Stimulated activated CD4-positive, alpha-beta T cell treated with anti-CD3 and anti-CD28 coated beads, Interleukin-1b, Interleukin-23, amount 100 ng/mL, for 48 hours (primary cell): ENCODE measurements around the gene ACKR3.
A peak's percentile ranks its signal among the peaks of the same experiment; 100 is the strongest.

ENCODE experiments used
- DNase-seq: peaks from one replicate; pipeline ENCODE4 v3.0.0-alpha.2; 2020

The ACKR3 gene

DNA sequence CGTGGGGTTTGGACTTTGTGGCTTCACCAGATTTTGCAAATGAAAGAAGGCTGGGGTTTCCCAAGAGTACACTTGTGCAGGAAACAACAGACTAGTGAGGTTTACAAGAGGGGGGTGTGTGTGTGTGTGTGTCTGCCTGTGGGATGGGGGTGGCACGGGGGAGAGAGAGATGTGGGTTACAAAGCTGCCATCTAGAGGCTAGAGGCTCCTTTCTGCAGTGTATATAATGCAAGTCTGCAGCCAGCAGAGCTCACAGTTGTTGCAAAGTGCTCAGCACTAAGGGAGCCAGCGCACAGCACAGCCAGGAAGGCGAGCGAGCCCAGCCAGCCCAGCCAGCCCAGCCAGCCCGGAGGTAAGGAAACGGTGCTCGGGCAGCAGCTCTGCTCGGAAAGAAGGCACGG lies at the start of gene ACKR3:
ACKR3 (plus strand) TSS at position 253 of the 401 bp plus-strand sequence. CDS start 10,641 bp downstream, outside the sequence.
- peak; percentile 61 for DNase-seq

DNA sequence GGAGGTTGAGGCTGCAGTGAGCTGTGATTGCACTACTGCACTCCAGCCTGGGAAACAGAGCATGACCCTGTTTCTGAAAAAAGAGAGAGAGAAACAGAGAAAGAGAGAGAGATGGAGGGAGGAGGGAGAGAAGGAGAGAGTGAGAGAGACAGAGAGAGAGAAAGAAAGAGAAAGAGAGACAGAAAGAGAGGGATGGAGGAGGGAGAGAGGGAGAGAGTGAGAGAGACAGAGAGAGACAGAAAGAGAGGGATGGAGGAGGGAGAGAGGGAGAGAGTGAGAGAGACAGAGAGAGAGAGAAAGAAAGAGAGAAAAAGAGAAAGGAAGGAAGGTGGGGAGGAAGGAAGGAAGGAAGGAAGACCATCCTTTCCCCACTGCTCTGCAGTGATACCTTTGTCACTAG lies 48.1 kb upstream of the ACKR3 start:
- no peak for DNase-seq

DNA sequence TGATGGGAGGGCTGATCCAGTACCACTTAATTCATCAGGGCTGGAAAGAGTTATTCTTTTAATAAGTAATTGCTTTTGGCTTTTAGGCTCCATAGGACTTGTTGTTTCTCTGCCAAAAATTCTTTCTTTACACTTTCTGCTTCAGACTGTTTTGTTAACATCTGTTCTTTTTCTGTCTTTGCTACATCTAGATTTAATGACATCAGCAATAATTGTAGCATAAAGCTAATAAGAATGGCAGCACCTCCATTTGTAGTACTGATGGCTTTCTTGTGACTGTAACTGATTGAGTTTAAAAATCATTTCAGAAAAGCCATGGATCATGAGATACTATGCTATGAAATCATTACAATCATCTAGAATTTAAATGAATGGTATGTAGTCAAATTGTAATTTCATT lies 46.4 kb upstream of the ACKR3 start:
- no peak for DNase-seq

DNA sequence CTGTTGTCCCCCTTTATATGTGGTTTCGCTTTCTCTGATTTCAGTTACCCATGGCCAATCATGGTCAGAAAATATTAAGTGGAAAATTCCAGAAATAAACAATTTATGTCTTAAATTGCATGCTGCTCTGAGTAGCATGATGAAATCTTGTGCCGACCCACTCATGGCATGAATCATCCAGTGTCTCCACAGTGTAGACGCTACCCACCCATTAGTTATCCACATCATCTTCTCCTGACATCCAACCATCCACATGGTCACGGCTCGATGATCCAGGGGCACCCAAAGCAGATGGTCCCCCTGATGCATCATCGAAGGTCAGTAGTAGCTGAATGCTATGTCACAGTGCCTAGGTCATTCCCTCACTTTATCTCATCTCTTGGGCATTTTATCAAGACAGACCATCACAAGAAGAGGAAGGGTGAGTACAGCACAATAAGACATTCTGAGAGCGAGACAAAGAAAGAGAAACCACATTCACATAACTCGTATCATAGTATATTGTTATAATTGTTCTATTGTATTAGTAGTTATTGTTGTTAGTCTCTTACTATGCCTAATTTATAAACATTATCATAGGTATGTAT lies 44.1 kb upstream of the ACKR3 start:
- no peak for DNase-seq

DNA sequence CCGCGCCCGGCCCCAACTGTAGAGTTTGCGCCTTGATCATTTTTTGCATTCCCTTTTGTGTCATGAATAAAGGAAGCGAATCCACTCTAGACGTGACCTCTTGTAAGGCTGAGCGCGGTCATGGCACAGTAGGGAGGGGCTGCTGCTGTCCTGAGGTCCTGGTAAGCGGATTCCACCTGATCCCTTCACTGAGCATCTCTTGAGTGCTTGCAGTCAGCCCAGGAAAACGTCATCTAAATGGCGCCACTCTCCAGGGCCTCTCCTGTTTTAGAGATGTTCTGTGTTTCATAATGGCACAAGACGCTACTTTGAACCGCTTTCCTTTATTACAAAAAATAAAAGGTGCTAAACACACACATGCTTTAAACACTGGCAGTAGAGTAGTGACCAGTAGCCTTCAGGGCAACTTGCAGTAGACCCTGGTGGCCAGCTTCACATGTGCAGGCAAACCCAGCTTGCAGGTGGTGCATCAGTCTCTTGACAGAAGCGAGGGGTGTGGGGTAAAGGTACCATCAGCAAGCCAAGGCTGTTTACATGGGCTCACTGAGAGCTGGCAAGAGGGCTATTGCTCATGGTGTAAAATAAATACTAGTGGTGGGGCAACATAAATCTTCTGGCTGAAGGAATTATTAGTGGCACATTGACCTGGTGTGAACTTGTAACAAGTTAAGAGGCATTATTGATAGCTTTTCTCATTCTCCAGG lies 43.0 kb upstream of the ACKR3 start:
- DNase-seq, result no peak

DNA sequence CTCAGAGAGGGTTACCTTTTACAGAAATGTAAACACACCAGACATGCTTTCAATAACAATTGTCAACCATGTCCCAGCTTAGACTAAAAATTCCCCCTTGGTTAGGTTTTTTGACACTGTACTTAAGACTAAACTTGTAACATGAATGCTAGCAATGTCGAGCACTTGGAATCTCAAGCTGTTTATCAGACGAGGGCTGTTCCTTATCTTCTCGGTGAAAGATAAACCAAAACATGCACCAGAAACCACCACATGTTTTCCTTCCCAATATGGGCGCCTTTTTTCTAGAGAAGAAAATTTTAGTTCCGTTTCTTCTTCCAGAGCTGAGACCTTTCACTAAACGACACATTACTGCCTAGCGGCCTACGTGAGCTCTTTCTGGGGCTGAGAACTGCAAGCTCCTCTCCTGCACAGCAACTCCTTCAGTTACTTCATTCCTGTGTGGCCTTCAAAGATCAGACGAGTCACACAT lies 42.4 kb upstream of the ACKR3 start:
- DNase-seq, result no peak

DNA sequence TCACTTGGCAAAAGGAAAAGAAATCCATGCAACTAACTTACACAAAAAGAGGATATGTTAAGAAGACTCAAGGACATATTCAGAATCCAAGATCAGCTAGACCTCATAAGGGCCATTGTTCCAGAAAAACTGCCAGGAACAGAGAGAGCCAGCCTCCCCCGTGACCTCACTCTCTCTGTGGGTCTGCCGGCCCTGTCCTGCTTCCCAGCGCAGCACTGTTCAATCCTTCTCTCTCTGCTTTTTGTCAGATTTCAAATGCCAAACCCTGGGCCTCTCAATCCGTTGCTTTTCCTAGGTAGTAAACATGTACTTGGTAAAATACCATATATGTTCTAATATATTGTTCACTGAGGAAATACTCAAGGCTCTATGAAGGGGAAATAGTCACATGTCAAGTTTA lies 40.0 kb upstream of the ACKR3 start:
- DNase-seq, result no peak

DNA sequence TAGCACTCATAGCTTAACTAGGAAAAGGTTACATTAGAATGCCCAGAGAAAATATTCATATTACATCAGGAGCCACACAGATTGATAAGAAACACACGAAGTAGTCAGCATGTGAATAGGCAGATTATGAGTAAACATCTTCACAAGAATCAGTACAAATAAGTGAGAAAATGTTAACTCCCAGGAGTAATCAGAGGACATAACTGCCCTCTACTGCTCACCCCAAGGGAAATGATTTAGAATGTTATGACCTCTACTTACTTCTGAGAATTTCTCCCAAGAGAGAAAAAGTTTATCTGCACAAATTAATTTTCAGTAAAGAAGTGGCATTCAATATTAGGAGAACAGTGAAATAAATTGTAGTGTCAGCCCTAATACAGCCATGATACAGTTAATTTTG lies 39.1 kb upstream of the ACKR3 start:
- no peak for DNase-seq

DNA sequence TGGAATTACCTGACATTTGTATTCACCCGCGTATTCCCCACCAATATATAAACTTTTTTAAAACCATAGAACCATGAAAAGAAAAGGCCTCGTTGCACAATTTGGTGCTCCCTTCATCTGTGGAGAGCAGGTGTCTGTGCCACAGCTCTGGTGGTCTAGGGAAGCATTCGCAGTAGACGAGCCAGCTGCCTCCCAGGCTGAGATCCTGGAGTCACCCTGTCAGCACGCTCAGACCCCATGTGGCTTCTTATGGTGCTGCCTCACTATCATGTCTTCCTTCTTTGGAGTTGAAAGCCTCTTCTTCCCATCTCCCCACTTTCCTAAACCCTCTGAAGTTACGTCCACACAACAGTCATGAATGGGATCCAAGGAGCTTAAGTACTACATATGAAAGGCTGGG lies 38.4 kb upstream of the ACKR3 start:
- DNase-seq, result no peak

DNA sequence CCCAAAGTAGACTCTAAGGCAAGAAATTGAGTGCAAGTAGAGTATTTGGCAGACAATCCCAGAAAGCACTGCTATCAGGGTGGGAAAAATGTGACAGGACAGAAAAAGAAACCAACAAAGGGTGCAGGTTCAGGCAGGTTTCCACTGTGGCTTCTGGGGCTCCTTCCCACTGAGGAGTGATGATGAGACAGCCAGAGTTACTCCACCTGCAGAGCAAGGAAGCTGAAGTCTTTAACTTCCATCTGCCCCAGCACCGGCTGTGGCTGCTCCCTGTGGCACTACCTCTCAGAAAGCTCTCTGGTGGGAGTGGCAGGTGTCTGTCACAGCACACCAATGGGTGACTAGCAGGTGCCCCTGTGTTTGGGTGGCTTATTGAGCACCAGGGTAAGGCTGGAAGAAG lies 37.6 kb upstream of the ACKR3 start:
- DNase-seq, result no peak

DNA sequence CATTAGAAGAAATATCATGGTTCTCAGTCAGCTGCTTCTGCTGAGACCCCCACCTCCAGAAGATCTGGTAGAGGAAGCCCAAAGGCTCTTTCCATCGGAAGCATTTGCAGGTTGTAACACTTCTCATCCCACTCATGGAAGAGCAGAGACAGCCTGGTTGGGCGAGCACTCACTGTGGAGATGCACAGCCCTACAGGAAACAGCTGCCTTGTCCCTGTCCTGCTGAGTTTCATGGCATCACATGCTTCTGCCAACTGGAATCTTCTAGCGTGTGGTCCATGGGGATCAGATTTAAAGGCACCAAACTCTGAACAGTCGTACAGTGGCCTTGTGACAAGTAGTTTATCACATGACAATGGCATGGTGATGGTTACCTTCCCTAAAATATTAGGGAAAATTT lies 36.3 kb upstream of the ACKR3 start:
- DNase-seq, result no peak

DNA sequence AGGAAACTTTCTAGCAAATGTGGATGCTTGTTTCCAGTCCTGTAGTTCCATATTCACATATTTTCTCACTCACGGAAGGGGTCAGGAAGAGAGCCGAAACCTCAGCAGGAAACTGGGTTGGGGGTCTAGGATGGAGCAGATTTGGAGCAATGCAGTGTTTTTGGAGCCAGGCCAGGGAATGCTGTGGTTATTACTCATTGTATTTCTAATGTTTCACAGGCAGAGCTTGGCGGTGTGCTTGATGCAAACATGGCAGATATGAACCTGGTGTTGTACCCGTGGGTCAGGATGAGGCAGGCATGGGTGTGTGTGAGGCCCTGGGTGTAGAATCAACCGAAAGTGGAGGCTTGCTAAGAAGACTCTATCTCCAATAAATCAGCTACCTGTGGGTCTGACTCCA lies 34.6 kb upstream of the ACKR3 start:
- no peak for DNase-seq

DNA sequence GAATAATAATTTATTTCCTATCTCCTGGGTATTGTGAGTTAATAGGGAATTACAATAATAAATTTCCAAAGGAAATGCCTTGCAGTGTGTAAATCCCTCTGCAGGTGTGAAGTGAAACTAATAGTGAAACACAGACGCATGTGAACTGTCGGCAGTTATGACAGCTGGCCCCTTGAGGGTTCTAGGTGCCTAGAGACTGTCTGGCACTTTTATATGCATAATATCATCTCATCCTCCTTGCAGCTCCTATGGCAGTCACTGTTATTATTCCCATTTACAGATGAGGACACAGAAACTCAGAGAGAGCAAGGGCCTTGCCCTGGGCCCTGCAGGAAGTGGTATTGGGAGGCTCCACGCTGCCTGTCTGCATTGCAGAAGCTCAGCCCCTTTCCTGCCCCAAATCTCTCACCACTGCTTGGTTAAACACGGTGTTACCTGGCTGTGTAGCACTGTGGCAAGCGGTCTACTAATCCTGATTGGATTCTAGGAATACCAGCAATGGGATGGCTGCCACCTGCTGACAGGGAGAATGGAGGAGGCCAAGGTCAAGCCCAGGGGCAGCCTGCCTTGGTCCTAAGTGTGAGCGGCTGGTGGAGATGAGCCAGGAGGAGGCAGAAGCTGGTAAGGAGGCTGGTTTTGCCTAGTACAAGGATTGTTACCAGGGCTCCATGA lies 32.8 kb upstream of the ACKR3 start:
- DNase-seq, result peak; percentile 42

DNA sequence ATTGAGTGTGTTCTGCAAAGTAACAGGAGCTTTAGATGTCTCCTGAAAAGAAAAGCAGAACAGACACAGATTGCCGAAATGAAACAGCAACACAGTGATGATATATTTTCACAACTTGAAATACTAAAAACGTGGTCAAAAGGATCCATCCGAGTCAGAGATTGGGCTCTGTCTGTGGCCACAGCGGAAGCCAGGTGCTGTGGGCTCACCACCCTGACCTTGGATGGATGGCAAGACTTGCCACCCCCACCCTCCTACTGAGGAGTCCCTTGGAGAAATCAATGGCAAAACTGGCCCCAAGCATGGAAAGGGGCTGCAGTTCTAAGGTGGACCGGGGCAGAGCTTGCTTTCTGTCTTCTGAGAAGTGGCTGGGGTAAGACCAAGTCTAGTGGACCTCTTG lies 31.4 kb upstream of the ACKR3 start:
- DNase-seq, result no peak

DNA sequence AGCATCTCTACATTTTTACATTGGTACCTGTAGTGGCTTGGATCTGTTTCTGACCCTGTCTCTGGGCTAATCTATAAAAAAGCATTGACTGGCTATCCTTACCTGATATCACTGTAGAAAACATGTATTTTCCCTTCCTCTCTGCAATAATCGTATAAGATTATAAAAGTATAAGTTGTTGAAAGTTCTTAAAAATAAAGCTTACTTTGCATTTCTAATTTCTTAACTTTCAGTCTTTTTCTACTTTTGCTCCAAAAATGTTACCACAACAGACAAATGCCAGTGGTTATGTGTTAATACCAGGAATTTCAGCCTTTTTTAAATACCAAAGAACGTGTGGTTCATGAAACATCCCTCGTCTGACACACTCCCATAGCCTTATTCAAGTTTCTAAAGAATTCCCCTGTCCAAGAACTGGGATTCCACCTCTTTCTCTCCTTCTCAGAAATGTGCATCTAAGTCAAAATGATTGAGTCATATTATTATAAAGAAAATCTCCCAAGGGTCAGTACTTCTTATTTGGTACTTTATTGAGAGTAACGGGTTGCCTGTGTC lies 28.5 kb upstream of the ACKR3 start:
- DNase-seq, result no peak

DNA sequence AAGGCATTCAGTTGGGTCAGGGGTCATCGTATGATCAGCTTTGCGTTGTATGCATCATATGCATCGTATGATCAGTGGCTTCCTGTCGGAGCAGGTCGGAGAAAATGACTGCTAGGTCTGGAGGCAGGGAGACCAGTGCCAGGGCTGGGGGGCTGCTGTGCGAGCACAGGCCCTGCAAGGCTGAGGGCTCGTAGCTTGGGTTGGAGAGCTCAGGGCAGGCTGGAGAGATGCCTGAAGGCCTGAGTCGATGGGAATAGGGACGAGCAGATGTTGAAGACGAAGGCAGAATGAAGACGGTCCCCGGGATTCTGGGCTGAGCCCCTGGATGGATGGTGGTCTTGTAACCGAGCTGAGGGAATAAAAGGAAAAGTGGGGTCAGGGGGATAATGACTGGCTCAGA lies 25.3 kb upstream of the ACKR3 start:
- DNase-seq, result no peak

DNA sequence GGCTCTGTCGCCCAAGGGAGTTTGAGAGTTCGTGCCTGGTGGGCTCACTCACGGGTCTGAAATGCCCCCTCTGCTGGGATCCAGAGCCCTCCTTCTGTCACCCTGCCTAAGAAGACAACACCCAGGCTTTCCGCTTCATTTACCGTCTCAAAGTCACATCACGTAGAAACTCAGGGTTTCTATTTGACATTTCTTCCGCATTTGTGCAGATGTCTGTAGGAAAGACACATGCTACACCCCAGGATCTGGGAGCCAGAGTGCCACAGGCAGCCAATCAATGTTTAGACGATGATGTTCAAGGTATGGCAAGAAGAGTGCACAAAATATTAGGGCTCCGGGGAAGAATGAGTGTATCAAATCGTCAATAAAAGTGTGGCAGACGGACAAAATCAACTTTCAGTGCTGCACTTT lies 24.4 kb upstream of the ACKR3 start:
- DNase-seq, result no peak

DNA sequence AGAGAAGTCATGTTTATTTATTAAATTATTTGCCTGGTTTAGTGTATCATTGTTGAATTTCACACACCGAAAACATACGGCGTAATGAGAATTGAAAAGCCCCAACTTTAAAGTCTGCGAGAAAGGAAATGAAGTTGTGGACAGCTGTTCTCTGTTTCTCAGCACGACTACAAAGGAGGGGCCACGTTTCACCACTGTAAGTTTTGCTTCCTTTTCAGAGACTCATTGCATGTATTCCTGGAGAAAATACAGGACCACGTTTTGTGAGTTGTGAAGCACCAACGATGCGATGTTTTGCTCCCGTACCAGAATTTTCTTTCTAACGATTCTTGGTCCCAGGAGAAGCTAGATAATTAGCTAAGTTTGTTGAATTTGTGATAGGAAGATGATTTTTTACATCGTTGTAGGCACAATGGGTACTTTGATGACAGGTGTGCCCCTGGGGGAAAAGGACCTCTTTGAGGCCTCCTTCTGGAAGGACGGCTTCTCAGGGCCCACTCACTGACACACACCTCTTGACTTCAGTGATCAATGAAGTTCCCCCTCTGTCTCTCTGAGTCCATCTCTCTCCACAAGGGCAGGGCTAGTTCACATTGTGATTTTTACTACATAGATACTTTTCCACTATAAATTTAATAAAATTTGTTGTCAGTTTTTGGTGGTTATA lies 23.7 kb upstream of the ACKR3 start:
- DNase-seq, result no peak

DNA sequence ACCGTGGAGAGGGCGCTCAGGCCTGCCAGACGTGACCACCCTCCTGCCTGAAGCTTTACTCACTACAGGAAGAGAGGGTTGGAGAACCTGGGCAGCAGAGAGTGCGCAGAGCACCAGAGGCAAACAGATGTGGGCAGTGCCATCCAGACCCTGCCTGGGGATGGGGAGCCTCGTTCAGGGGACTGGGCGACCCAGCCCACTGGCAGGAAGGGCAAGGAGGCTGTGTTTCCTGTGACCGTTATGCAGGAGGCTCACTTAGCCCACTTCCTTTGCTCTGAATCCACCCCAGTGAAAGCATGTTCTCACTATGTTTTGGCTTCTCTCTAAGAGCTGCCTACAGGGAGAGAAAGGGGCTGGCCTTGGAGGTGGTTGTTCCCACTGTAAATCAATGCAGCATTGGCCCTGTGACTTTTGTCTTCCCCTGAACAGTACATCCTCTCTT lies 23.0 kb upstream of the ACKR3 start:
- DNase-seq, result peak; percentile 22

DNA sequence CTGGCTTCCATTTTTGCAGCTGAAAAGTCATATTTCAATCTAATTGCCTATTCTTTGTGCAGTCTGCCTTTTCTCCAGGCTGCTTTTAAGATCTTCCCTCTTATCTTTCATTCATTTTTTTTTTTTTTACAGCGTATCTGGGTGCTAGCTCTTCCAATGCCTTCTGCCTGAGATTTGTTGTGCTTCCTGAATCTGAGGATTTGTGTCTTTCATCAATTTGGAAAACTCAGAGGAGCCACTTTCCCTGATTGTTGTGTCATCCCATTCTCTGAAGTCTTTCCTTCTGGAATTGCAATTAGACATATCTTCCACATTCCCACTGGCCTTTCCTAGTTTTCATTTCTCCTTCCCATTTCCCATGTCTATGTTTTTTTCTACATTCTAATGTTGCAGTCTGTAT lies 21.9 kb upstream of the ACKR3 start:
- DNase-seq, result no peak

DNA sequence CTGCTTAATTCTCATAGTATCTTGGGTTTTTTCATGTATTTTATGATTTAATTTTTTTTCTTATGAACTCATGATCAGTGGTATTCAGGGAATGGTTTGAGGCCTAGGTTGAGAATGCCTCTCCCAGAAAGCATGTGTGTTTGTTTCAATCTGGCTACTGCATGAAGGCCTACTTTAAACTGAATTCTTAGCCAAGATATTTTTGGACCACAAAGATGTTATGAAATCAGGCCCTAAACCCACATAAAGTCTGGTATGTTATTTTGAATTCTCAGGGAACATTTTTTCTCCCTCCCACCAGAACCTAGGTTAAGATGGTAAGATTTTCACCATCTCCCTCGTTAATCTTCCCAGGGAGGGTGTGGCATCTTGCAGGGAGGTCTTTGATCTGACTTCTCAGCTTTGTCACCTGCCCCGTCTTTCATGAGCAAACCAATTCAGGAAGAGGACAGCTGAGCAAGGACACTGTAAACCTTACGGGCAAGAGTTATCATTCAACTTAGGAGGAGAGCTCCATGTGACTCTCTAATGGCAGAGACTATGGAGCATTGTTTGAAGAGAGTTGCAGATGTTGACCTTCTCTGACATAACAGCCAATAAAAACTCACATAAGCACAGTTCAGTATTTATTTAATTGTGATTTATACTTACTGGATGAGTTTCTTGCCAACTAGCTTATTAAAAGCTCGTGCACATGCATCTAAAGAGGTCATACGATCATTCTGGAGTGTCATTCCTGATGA lies 21.3 kb upstream of the ACKR3 start:
- no peak for DNase-seq

DNA sequence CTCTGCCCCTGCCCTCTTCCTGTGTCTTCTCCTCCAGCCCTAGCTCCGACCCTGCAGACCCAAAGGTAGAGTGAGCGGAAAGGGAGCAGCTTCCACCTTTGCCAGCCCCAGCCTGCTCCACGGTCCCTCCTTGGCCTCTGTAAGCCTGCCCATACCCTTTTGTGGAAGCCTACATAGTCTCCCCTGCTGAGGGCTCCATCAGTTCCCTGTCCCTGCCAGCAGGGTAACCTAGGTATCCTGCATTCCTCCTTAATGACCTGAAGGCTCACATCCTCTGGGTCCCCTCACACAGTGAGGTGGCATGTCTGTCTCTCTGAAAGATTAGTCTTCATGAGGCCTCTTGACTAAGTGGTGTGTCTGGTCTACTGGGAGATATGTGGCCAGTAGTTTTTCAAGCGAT lies 20.5 kb upstream of the ACKR3 start:
- DNase-seq, result no peak

DNA sequence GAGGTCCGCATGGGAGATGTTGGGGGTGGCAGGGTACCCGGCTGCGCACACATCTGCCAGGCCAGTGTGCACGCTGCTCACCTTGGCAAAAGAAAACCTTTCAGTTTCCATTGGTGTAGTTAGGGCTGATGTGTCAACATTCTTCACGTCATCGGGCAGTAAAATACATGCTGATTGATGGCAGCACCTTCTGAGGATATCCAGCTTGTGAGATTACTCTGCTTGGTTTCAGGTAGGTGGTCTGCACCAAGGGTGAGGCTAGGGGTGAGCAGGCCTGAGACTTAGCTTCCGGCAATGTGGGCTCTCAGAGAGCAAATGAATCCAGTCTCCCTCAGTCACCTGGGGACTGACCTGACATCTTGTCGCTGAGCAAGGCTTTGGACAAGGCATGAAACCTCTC lies 19.3 kb upstream of the ACKR3 start:
- DNase-seq, result no peak
